Measurements from ENCODE around the gene ADAMTS5.

The ADAMTS5 gene

GRCh38 chr21:26883768-26884167 is 83.1 kb downstream of the ADAMTS5 start:
- no peak for DNase-seq

DNA sequence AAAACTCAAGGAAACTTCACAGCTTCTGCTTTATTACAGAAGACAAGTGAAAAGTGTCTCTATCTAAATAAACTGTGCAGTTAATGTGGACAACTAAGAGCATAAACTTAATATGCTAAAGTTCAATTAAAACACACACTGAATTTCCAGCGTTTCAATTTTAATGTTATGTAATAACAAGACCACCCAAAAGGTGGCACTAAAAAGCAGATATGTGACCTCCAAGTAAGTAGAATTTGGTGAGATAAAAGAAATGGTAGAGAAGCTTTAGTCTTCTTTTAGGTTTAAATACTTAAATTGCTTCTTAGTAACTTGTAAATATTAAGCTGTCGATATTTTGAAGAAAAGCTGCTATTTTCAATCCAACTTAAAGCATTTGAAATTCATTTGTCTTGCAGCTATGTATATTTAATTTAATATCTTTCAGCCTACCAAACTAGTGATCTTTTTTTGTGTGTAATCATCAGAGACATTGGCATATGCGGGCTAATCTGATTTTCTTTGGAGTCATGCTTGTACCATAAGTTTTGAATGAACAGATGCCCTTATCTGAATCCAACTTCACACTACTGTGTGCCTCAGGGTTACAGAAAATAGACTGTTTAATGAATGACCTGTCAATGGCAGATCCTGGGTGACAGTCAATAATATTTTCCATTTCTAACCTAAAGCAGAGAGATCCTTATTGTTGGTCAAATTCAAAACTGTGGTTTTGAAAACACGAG is 85.2 kb downstream of the ADAMTS5 start:
- no peak for DNase-seq

- DNase-seq: no peak
These were observed 89.9 kb downstream of the ADAMTS5 start for GRCh38 chr21:26877018-26877417.

GRCh38 chr21:26874347-26874746 is 92.5 kb downstream of the ADAMTS5 start:
- DNase-seq: no peak
